ENCODE results near the gene MAL. TPM values are rescaled to one million over a fixed set of nuclear protein-coding genes. Genes with fewer than 3 reads are reported as not detected.

Gene MAL
- total RNA-seq: not detected in 3 replicates
- long read RNA-seq: 0 reads

GRCh38 chr2:95025406-95026319 lies at the start of gene MAL:
Gene MAL, plus strand, starts transcription at chr2:95025708. Its CDS starts 85 bp downstream, at chr2:95025793.
- Mint-ChIP-seq H3K4me1 (ENCODE audit: low read depth) (peaks cover 11% of the 10 kb centered on the region), H3K27ac (ENCODE audit: unreplicated experiment) (no peak within 1 kb of the TSS), H3K36me3 (ENCODE audit: low read depth) (no peaks in the 10 kb centered on the region), H3K4me3 (ENCODE audit: unreplicated experiment) (peak within 1 kb of the TSS; percentile 70), H3K27me3 (ENCODE audit: low read depth) (peaks cover 52% of the 10 kb centered on the region), H3K9me3 (ENCODE audit: low read depth) (no peaks in the 10 kb centered on the region)
- peak; percentile 84 for DNase-seq (ENCODE audit: low spot score)
- TF ChIP-seq, protein P1, sequence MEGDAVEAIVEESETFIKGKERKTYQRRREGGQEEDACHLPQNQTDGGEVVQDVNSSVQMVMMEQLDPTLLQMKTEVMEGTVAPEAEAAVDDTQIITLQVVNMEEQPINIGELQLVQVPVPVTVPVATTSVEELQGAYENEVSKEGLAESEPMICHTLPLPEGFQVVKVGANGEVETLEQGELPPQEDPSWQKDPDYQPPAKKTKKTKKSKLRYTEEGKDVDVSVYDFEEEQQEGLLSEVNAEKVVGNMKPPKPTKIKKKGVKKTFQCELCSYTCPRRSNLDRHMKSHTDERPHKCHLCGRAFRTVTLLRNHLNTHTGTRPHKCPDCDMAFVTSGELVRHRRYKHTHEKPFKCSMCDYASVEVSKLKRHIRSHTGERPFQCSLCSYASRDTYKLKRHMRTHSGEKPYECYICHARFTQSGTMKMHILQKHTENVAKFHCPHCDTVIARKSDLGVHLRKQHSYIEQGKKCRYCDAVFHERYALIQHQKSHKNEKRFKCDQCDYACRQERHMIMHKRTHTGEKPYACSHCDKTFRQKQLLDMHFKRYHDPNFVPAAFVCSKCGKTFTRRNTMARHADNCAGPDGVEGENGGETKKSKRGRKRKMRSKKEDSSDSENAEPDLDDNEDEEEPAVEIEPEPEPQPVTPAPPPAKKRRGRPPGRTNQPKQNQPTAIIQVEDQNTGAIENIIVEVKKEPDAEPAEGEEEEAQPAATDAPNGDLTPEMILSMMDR (IDR thresholded peaks at IDR 0.05): no peak

- no peak for DNase-seq (ENCODE audit: low spot score)
- TF ChIP-seq, protein P1 (IDR thresholded peaks at IDR 0.05): no peak
- no peaks in the 10 kb centered on the region for H3K36me3 Mint-ChIP-seq (ENCODE audit: low read depth)
- H3K4me3 Mint-ChIP-seq (ENCODE audit: unreplicated experiment): no peak overlapping the region
- H3K27ac Mint-ChIP-seq (ENCODE audit: unreplicated experiment): no peak overlapping the region
- H3K27me3 Mint-ChIP-seq (ENCODE audit: low read depth): peaks cover 26% of the 10 kb centered on the region
- peaks cover 4% of the 10 kb centered on the region for H3K4me1 Mint-ChIP-seq (ENCODE audit: low read depth)
- no peaks in the 10 kb centered on the region for H3K9me3 Mint-ChIP-seq (ENCODE audit: low read depth)
Observed at GRCh38 chr2:94977826-94978225, 47.7 kb upstream of the MAL start.

- no peak overlapping the region for H3K27ac Mint-ChIP-seq (ENCODE audit: unreplicated experiment)
- H3K27me3 Mint-ChIP-seq (ENCODE audit: low read depth): peaks cover 26% of the 10 kb centered on the region
- TF ChIP-seq, protein P1 (IDR thresholded peaks at IDR 0.05): no peak
- no peaks in the 10 kb centered on the region for H3K36me3 Mint-ChIP-seq (ENCODE audit: low read depth)
- no peaks in the 10 kb centered on the region for H3K9me3 Mint-ChIP-seq (ENCODE audit: low read depth)
- DNase-seq (ENCODE audit: low spot score): no peak
- no peak overlapping the region for H3K4me3 Mint-ChIP-seq (ENCODE audit: unreplicated experiment)
- H3K4me1 Mint-ChIP-seq (ENCODE audit: low read depth): peaks cover 5% of the 10 kb centered on the region
Observed at GRCh38 chr2:94978917-94979316, 46.6 kb upstream of the MAL start.

- peaks cover 24% of the 10 kb centered on the region for H3K27me3 Mint-ChIP-seq (ENCODE audit: low read depth)
Observed at GRCh38 chr2:94979406-94980375, 45.8 kb upstream of the MAL start.

More at GRCh38 chr2:94979406-94980375, 45.8 kb upstream of the MAL start:
- peaks cover 5% of the 10 kb centered on the region for H3K4me1 Mint-ChIP-seq (ENCODE audit: low read depth)
- H3K4me3 Mint-ChIP-seq (ENCODE audit: unreplicated experiment): no peak overlapping the region
- TF ChIP-seq, protein P1 (IDR thresholded peaks at IDR 0.05): no peak
- no peak overlapping the region for H3K27ac Mint-ChIP-seq (ENCODE audit: unreplicated experiment)
- DNase-seq (ENCODE audit: low spot score): no peak
- H3K36me3 Mint-ChIP-seq (ENCODE audit: low read depth): no peaks in the 10 kb centered on the region
- H3K9me3 Mint-ChIP-seq (ENCODE audit: low read depth): no peaks in the 10 kb centered on the region

All from chondrocyte (in vitro differentiated cells).